ENCODE results near the gene DCLK3. TPM values are rescaled to one million over a fixed set of nuclear protein-coding genes. Genes with fewer than 3 reads are reported as not detected.
A peak's percentile ranks its signal among the peaks of the same experiment; 100 is the strongest.

The DCLK3 gene
- total RNA-seq, 1 donor from 2014 or later: not detected

GRCh38 chr3:36710606-36711005, 53.7 kb downstream of the DCLK3 start:
- intact Hi-C loops (cut with micrococcal nuclease): no loop called here
- no peaks in the 10 kb centered on the region for H3K36me3 Mint-ChIP-seq (ENCODE audit: low read depth)
- H3K9me3 Mint-ChIP-seq: no peaks in the 10 kb centered on the region
- H3K4me3 Mint-ChIP-seq: no peak overlapping the region
- no peak overlapping the region for H3K27ac Mint-ChIP-seq
- no peaks in the 10 kb centered on the region for H3K27me3 Mint-ChIP-seq
- DNase-seq: no peak
- peaks cover 2% of the 10 kb centered on the region for H3K4me1 Mint-ChIP-seq

GRCh38 chr3:36709826-36710365, 54.5 kb downstream of the DCLK3 start:
- peaks cover 2% of the 10 kb centered on the region for H3K4me1 Mint-ChIP-seq
- no peak overlapping the region for H3K27ac Mint-ChIP-seq
- no peaks in the 10 kb centered on the region for H3K27me3 Mint-ChIP-seq
- no peak overlapping the region for H3K4me3 Mint-ChIP-seq
- DNase-seq: no peak
- intact Hi-C loops (cut with micrococcal nuclease): loop anchor here (10.0 kb wide), 1 partner anchor 745 kb away; no protein-coding TSS in a partner anchor
- no peaks in the 10 kb centered on the region for H3K9me3 Mint-ChIP-seq
- H3K36me3 Mint-ChIP-seq (ENCODE audit: low read depth): no peaks in the 10 kb centered on the region

GRCh38 chr3:36709281-36709680, 55.1 kb downstream of the DCLK3 start:
- Mint-ChIP-seq H3K4me1 (peaks cover 2% of the 10 kb centered on the region), H3K27me3 (no peaks in the 10 kb centered on the region), H3K27ac (no peak overlapping the region), H3K4me3 (no peak overlapping the region), H3K9me3 (no peaks in the 10 kb centered on the region), H3K36me3 (ENCODE audit: low read depth) (no peaks in the 10 kb centered on the region)
- DNase-seq: no peak
- intact Hi-C loops (cut with micrococcal nuclease): loop anchor here (10.0 kb wide), 1 partner anchor 744 kb away; no protein-coding TSS in a partner anchor

GRCh38 chr3:36707623-36708409, 56.5 kb downstream of the DCLK3 start:
- intact Hi-C loops (cut with micrococcal nuclease): loop anchor here (10.0 kb wide), 1 partner anchor 743 kb away; no protein-coding TSS in a partner anchor
- H3K4me3 Mint-ChIP-seq: no peak overlapping the region
- H3K27me3 Mint-ChIP-seq: no peaks in the 10 kb centered on the region
- DNase-seq: no peak
- no peak overlapping the region for H3K27ac Mint-ChIP-seq
- H3K9me3 Mint-ChIP-seq: no peaks in the 10 kb centered on the region
- peaks cover 2% of the 10 kb centered on the region for H3K4me1 Mint-ChIP-seq
- H3K36me3 Mint-ChIP-seq (ENCODE audit: low read depth): no peaks in the 10 kb centered on the region

GRCh38 chr3:36705015-36705414, 59.3 kb downstream of the DCLK3 start:
- intact Hi-C loops (cut with micrococcal nuclease): loop anchor here (10.0 kb wide), 1 partner anchor 740 kb away; no protein-coding TSS in a partner anchor
- H3K4me1 Mint-ChIP-seq: peaks cover 2% of the 10 kb centered on the region
- no peak overlapping the region for H3K27ac Mint-ChIP-seq
- H3K4me3 Mint-ChIP-seq: no peak overlapping the region
- H3K27me3 Mint-ChIP-seq: no peaks in the 10 kb centered on the region
- no peaks in the 10 kb centered on the region for H3K9me3 Mint-ChIP-seq
- H3K36me3 Mint-ChIP-seq (ENCODE audit: low read depth): no peaks in the 10 kb centered on the region
- no peak for DNase-seq

- Mint-ChIP-seq H3K27ac (no peak overlapping the region), H3K9me3 (no peaks in the 10 kb centered on the region), H3K36me3 (ENCODE audit: low read depth) (no peaks in the 10 kb centered on the region), H3K4me1 (peaks cover 2% of the 10 kb centered on the region), H3K4me3 (no peak overlapping the region), H3K27me3 (no peaks in the 10 kb centered on the region)
- intact Hi-C loops (cut with micrococcal nuclease): loop anchor here (10.0 kb wide), 1 partner anchor 739 kb away; no protein-coding TSS in a partner anchor
- no peak for DNase-seq
Measured at GRCh38 chr3:36704280-36704679, 60.1 kb downstream of the DCLK3 start.

- peak; percentile 21 for DNase-seq
- intact Hi-C loops (cut with micrococcal nuclease): loop anchor here (10.0 kb wide), 1 partner anchor 736 kb away; no protein-coding TSS in a partner anchor
- no peaks in the 10 kb centered on the region for H3K4me1 Mint-ChIP-seq
- no peak overlapping the region for H3K4me3 Mint-ChIP-seq
- H3K27me3 Mint-ChIP-seq: peaks cover 2% of the 10 kb centered on the region
- no peaks in the 10 kb centered on the region for H3K9me3 Mint-ChIP-seq
- H3K36me3 Mint-ChIP-seq (ENCODE audit: low read depth): no peaks in the 10 kb centered on the region
- H3K27ac Mint-ChIP-seq: no peak overlapping the region
Measured at GRCh38 chr3:36701249-36701572, 63.1 kb downstream of the DCLK3 start.

GRCh38 chr3:36700537-36701248, 63.7 kb downstream of the DCLK3 start:
- H3K36me3 Mint-ChIP-seq (ENCODE audit: low read depth): no peaks in the 10 kb centered on the region
- no peak overlapping the region for H3K4me3 Mint-ChIP-seq
- no peaks in the 10 kb centered on the region for H3K9me3 Mint-ChIP-seq
- peak; percentile 77 for DNase-seq
- no peak overlapping the region for H3K27ac Mint-ChIP-seq
- peaks cover 2% of the 10 kb centered on the region for H3K27me3 Mint-ChIP-seq
- no peaks in the 10 kb centered on the region for H3K4me1 Mint-ChIP-seq
- intact Hi-C loops (cut with micrococcal nuclease): loop anchor here (10.0 kb wide), 1 partner anchor 736 kb away; no protein-coding TSS in a partner anchor

GRCh38 chr3:36698314-36698713, 66.0 kb downstream of the DCLK3 start:
- intact Hi-C loops (cut with micrococcal nuclease): no loop called here
- H3K36me3 Mint-ChIP-seq (ENCODE audit: low read depth): no peaks in the 10 kb centered on the region
- DNase-seq: peak; percentile 41
- no peak overlapping the region for H3K27ac Mint-ChIP-seq
- no peak overlapping the region for H3K4me3 Mint-ChIP-seq
- peaks cover 5% of the 10 kb centered on the region for H3K27me3 Mint-ChIP-seq
- H3K4me1 Mint-ChIP-seq: no peaks in the 10 kb centered on the region
- H3K9me3 Mint-ChIP-seq: no peaks in the 10 kb centered on the region

GRCh38 chr3:36697229-36698001, 66.9 kb downstream of the DCLK3 start:
- no peak overlapping the region for H3K4me3 Mint-ChIP-seq
- H3K9me3 Mint-ChIP-seq: no peaks in the 10 kb centered on the region
- no peaks in the 10 kb centered on the region for H3K4me1 Mint-ChIP-seq
- no peak overlapping the region for H3K27ac Mint-ChIP-seq
- no peaks in the 10 kb centered on the region for H3K36me3 Mint-ChIP-seq (ENCODE audit: low read depth)
- peaks cover 5% of the 10 kb centered on the region for H3K27me3 Mint-ChIP-seq
- intact Hi-C loops (cut with micrococcal nuclease): no loop called here
- peak; percentile 33 for DNase-seq

- no peaks in the 10 kb centered on the region for H3K9me3 Mint-ChIP-seq
Measured at GRCh38 chr3:36696799-36697198, 67.6 kb downstream of the DCLK3 start.

GRCh38 chr3:36695769-36696137, 68.6 kb downstream of the DCLK3 start:
- H3K4me3 Mint-ChIP-seq: no peak overlapping the region
- intact Hi-C loops (cut with micrococcal nuclease): no loop called here
- no peak for DNase-seq
- no peaks in the 10 kb centered on the region for H3K9me3 Mint-ChIP-seq
- H3K4me1 Mint-ChIP-seq: no peaks in the 10 kb centered on the region
- no peak overlapping the region for H3K27ac Mint-ChIP-seq
- H3K36me3 Mint-ChIP-seq (ENCODE audit: low read depth): no peaks in the 10 kb centered on the region
- peaks cover 5% of the 10 kb centered on the region for H3K27me3 Mint-ChIP-seq

More at GRCh38 chr3:36696799-36697198, 67.6 kb downstream of the DCLK3 start:
- H3K27me3 Mint-ChIP-seq: peaks cover 5% of the 10 kb centered on the region
- H3K27ac Mint-ChIP-seq: no peak overlapping the region
- intact Hi-C loops (cut with micrococcal nuclease): no loop called here
- H3K4me3 Mint-ChIP-seq: no peak overlapping the region
- peak; percentile 45 for DNase-seq
- H3K36me3 Mint-ChIP-seq (ENCODE audit: low read depth): no peaks in the 10 kb centered on the region
- no peaks in the 10 kb centered on the region for H3K4me1 Mint-ChIP-seq

GRCh38 chr3:36695113-36695768, 69.1 kb downstream of the DCLK3 start:
- peaks cover 5% of the 10 kb centered on the region for H3K27me3 Mint-ChIP-seq
- no peak for DNase-seq
- no peaks in the 10 kb centered on the region for H3K36me3 Mint-ChIP-seq (ENCODE audit: low read depth)
- intact Hi-C loops (cut with micrococcal nuclease): no loop called here
- H3K4me1 Mint-ChIP-seq: no peaks in the 10 kb centered on the region
- H3K9me3 Mint-ChIP-seq: no peaks in the 10 kb centered on the region
- H3K4me3 Mint-ChIP-seq: no peak overlapping the region
- no peak overlapping the region for H3K27ac Mint-ChIP-seq
